GM21825 (cell line): ENCODE measurements around the gene PTPRE.
A peak's percentile ranks its signal among the peaks of the same experiment; 100 is the strongest.

Experiments
- ATAC-seq: cut with Tn5 transposase; IDR thresholded peaks from one replicate; pipeline ENCODE4 v1.9.1; 2021; ENCODE audit warnings: mild to moderate bottlenecking, moderate library complexity; ENCODE audit not compliant: unreplicated experiment

The PTPRE gene

GRCh38 chr10:128068398-128069285 lies 161.7 kb downstream of the PTPRE start:
- no peak for ATAC-seq

GRCh38 chr10:128069351-128070051 lies 162.6 kb downstream of the PTPRE start:
- peak; percentile 32 for ATAC-seq

- no peak for ATAC-seq
Measured at GRCh38 chr10:128070161-128070560, 163.3 kb downstream of the PTPRE start.

DNA sequence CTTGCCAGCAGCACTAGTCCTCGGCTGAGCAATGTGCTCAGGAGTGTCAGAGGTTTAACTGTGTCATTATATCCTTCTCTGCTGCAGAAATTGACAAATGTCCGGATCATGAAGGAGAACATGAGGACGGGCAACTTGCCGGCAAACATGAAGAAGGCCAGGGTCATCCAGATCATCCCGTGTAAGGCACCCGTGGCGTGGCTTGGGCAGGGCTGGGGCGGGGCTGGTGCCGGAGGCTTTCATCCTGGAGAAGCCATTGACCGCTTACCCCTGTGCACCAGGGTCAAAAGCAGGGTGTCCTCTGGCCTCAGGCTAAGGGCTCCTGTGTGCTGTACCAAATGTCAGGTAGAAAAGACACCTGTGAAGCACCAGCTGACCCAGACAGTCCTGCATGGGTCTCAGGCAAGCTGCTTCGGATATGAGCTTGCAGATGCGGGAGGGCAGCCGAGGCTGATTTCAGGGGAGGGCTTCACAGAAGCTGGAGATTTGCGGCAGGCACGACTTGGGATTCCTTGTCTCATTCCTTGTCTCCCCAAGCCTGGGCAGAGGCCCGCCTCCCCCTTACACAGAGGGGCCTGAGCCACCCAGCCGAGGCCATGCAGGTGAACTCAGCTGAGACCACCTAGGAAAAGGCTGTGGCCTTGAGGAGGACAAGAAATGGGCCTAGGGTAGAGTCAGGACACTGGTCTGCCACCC lies 164.0 kb downstream of the PTPRE start:
- ATAC-seq, result no peak

DNA sequence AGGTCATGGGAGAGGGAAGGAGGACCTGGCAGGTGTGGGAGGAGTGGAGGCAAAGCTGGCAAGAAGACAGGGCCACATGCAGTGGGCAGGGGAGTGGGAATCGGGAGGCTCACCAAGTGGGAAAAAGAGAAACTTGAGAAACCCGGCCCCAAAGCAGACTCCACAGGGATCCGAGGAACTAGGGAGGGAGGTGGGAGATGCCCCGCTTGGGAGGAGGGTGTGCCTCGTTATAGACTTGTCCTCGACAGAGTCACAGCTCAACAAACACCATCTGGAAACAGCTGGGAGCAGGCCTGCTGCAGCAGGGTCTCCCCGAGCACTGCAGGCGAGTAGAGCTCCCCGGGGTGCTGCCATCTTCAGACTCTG lies 164.5 kb downstream of the PTPRE start:
- no peak for ATAC-seq

- no peak for ATAC-seq
Measured at GRCh38 chr10:128072046-128072445, 165.1 kb downstream of the PTPRE start.

- no peak for ATAC-seq
Measured at GRCh38 chr10:128072941-128073645, 166.2 kb downstream of the PTPRE start.

DNA sequence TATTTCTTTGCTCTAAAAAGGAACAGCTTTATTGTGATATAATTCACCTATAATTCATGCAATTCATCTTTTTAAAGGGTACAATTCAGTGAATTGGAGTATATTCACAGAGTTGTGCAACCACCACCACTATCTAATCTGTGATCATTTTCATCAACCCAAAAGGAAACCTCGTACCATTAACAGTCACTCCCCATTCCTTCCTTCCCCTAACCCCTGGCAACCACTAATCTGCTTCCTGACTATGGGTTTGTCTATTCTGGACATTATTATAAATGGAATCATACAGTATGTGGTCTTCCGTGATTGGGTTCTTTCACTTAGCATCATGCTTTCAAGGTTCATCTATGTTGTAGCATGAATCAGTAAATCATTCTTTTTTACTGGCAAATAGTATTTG lies 167.0 kb downstream of the PTPRE start:
- no peak for ATAC-seq

GRCh38 chr10:128074589-128074988 lies 167.7 kb downstream of the PTPRE start:
- ATAC-seq, result no peak

- ATAC-seq, result no peak
Measured at GRCh38 chr10:128077155-128077875, 170.4 kb downstream of the PTPRE start.

- peak; percentile 77 for ATAC-seq
Measured at GRCh38 chr10:128078136-128078969, 171.4 kb downstream of the PTPRE start.

GRCh38 chr10:128080231-128080630 lies 173.3 kb downstream of the PTPRE start:
- ATAC-seq, result no peak

GRCh38 chr10:128080641-128081040 lies 173.7 kb downstream of the PTPRE start:
- no peak for ATAC-seq

DNA sequence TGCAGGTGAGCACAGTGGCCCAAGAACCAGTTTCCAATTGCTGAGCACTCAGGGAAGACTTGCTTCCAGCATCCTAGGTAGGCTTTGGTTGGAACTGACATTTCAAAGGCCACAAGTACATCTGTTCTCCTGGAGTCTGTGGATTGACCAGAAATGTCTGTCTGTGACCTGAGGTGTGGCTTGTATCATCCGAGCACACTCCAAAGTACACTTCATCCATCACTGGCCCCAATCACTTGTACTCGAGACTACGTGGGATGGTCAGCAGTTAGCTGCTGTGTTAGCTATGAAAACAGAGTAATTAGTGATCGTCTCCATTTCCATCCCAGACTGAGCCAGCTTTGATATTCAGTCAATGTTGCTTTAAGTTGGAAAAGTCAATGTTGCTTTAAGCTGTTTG lies 174.3 kb downstream of the PTPRE start:
- ATAC-seq, result no peak

GRCh38 chr10:128081720-128082119 lies 174.8 kb downstream of the PTPRE start:
- no peak for ATAC-seq

GRCh38 chr10:128083191-128083895 lies 176.4 kb downstream of the PTPRE start:
- no peak for ATAC-seq

DNA sequence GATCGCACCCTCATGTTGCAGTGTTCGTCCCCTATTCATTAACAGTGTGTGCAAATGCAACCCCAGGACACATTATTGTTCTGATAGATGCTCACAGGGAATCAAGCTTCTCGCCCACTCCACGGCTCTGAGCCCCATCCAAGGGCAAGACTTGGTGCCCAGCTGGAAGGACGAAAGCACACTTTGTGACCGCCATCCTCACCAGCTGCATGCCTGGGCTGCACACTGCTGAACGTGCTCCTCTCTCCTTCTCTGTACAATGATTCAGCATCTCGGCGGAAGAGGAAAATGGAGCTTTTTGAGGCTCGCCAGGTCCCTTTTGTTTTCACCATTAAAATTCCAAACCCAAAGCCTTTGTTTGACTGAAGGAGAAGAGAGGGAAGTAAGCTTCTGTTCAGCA lies 177.5 kb downstream of the PTPRE start:
- no peak for ATAC-seq

DNA sequence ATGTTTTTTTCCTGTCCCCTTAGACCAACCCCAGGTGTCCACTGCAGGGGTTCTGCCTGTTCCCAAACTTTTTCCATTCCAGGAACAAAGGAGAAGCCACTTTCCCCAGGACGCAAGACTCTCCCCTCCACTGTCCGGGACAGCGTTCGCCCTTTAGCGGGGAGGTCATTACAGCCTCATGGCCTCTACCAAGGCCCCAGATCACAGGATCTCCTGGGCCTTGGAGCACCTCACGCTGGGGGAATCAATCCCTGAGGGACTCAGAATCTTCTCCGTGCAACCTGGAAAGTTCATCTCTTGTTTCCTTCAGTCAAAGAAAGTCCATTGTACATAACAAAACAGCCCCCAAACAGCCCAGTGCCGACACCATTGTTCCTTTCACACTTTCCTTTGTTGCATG lies 178.1 kb downstream of the PTPRE start:
- no peak for ATAC-seq
